ENCODE results near the gene MISFA.

DNA sequence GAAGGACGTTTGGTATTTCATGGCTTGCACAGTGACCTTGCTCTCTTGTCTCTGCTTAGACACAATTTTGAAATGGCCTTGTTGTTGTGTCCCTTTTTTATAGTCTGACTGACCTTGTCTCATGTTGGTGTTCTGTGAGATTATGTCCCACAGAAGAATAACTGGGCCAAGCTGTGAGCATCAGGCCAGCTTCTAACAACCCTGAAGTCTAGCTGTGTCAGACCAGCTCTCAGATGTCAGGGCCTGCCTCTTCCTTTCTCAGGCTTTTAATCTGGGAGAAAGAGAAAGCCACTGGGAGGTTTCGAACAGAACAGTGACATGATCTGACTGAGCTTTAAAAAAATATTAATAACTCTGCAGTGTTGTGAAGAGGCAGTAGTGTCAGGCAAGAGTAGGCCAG is 9.0 kb upstream of the MISFA start:
- TF ChIP-seq EP300 (IDR thresholded peaks at IDR 0.05) (no peak), POLR2AphosphoS5 (IDR thresholded peaks at IDR 0.05) (no peak)
- TF ChIP-seq, protein P1, sequence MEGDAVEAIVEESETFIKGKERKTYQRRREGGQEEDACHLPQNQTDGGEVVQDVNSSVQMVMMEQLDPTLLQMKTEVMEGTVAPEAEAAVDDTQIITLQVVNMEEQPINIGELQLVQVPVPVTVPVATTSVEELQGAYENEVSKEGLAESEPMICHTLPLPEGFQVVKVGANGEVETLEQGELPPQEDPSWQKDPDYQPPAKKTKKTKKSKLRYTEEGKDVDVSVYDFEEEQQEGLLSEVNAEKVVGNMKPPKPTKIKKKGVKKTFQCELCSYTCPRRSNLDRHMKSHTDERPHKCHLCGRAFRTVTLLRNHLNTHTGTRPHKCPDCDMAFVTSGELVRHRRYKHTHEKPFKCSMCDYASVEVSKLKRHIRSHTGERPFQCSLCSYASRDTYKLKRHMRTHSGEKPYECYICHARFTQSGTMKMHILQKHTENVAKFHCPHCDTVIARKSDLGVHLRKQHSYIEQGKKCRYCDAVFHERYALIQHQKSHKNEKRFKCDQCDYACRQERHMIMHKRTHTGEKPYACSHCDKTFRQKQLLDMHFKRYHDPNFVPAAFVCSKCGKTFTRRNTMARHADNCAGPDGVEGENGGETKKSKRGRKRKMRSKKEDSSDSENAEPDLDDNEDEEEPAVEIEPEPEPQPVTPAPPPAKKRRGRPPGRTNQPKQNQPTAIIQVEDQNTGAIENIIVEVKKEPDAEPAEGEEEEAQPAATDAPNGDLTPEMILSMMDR (IDR thresholded peaks at IDR 0.05): no peak
